GM19238 (cell line): ENCODE data around the gene PTPN6.

Experiments used
- DNase-seq: peaks from one replicate; pipeline ENCODE4 v3.0.0; 2011; ENCODE audit warnings: low spot score; ENCODE audit not compliant: insufficient read length

The PTPN6 gene

GRCh38 chr12:6956021-6956727, 5.0 kb downstream of the PTPN6 start:
- no peak for DNase-seq

- DNase-seq: no peak
Measured at GRCh38 chr12:6957151-6957701, 6.1 kb downstream of the PTPN6 start.

- DNase-seq: no peak
Measured at GRCh38 chr12:6957741-6958608, 6.8 kb downstream of the PTPN6 start.

- DNase-seq: no peak
Measured at GRCh38 chr12:6958609-6959057, 7.5 kb downstream of the PTPN6 start.

- DNase-seq: no peak
Measured at GRCh38 chr12:6959058-6959804, 8.1 kb downstream of the PTPN6 start.

- no peak for DNase-seq
Measured at GRCh38 chr12:6959805-6960592, 8.8 kb downstream of the PTPN6 start.

GRCh38 chr12:6960593-6961277, 9.6 kb downstream of the PTPN6 start:
- DNase-seq: no peak

- no peak for DNase-seq
Measured at GRCh38 chr12:6961278-6961694, 10.1 kb downstream of the PTPN6 start.

- no peak for DNase-seq
Measured at GRCh38 chr12:6961695-6962284, 10.6 kb downstream of the PTPN6 start.

- DNase-seq: no peak
Measured at GRCh38 chr12:6962285-6963015, 11.3 kb downstream of the PTPN6 start.

- DNase-seq: no peak
Measured at GRCh38 chr12:6963016-6963731, 12.0 kb downstream of the PTPN6 start.

- no peak for DNase-seq
Measured at GRCh38 chr12:6963791-6964413, 12.7 kb downstream of the PTPN6 start.

- DNase-seq: no peak
Measured at GRCh38 chr12:6964605-6965025, 13.5 kb downstream of the PTPN6 start.

- DNase-seq: peak; percentile 80
Measured at GRCh38 chr12:6965026-6965661, 14.0 kb downstream of the PTPN6 start.

- DNase-seq: no peak
Measured at GRCh38 chr12:6965714-6966113, 14.6 kb downstream of the PTPN6 start.

- no peak for DNase-seq
Measured at GRCh38 chr12:6966351-6966750, 15.2 kb downstream of the PTPN6 start.

- DNase-seq: no peak
Measured at GRCh38 chr12:6967651-6968100, 16.5 kb downstream of the PTPN6 start.
